CMK (cell line): Measurements from ENCODE around the gene KCNH1.

Source experiments
- DNase-seq: peaks from one replicate; pipeline ENCODE4 v3.0.0-alpha.2; 2010; ENCODE audit warnings: low read depth

The KCNH1 gene

DNA sequence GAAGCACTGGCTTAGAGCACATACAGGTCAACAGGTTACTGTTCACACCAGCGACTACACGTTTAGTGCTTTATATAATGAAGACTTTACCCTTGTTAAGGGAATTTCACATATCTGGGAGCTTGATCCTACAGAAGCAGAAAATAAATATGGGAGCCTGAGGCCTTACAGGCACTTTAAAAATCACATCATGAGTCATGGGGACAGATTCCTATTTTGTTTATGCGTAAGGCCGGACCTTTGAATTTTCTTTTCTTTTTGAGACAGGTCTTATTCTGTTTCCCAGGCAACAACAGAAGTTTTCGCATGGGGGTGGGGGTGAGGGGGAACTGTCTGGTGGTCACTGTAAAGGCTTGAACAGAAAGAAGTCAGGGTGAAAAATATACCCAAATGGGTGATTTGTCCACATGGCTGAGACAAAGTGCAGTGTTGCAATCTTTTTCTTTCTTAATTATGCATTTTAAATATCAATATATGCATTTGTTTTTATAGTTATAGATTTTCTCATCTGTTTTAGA, 276.7 kb downstream of the KCNH1 start:
- DNase-seq: no peak

DNA sequence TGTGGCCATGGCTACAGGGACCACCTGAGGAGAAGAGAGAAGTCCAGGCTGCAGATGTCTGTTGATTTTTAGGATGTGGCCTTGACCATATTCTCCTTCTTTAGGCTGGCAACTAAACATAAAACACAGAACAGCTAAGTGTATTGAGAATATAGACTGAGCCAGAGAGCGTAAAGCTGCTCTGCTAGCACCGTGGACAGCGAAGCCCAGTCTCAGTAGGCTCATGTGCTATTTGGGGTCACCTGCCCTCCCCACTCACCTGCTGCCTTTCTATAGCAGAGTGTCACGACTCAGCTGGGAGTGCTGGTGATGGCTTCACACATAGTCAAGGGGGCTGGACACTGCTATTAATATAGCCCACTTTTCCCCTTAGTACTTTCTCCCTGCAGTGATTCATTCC, 278.5 kb downstream of the KCNH1 start:
- no peak for DNase-seq

DNA sequence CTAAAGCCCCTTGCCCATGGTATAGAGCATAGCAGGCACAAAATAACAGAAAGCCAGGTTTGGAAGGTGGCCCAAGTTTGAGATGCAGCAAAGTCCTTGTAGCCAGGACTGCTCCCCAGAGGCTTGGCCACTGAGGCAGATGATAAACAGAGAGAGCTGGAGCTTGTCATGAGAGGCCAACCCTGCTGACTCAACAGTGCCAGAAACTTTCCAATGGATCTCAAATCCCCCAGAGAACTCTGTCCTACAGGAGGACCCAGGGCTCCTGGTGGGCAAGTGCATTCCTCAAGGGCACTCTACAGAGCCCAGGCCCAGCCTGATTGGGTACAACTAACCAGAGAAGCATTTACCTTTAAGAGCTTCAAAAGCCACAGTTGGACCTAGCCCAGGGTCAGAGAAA, 280.7 kb downstream of the KCNH1 start:
- DNase-seq: no peak

DNA sequence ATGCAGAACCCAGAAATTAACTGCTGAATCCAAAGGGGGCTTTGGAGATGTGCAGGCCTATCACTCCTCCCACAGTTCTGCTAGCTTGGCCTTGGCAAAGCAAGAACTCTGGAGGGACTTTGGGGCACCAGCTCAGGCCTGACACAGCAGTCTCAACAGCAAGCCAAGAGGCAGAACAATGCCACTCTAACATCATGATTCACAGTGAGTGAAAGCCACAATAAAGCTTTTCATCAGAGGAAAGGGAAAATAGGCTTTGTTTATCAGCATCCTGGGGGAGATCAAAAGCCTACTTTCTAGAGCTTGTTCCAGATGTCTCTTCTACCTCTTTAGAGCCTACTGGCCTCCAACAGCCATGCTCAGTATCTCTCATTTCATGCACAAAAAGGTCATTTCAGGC, 283.4 kb downstream of the KCNH1 start:
- no peak for DNase-seq

DNA sequence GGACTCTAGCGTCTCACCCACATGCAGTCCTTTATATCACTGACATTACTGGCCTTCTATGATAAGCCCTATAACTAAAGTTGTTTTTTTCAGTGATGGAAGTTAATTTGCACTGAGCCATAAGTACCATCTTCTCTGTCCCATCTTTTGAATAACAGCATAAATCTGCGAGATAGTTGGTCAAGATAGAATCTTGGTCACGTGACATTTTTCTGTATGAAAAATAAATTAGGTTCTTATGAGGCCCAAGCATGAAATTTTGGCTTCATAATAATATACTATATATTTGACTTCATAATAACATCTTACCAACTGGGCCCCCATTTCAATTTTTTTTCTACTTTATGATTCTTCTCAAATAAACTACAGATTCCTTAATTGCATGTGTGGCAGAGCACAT, 285.5 kb downstream of the KCNH1 start:
- DNase-seq: no peak

DNA sequence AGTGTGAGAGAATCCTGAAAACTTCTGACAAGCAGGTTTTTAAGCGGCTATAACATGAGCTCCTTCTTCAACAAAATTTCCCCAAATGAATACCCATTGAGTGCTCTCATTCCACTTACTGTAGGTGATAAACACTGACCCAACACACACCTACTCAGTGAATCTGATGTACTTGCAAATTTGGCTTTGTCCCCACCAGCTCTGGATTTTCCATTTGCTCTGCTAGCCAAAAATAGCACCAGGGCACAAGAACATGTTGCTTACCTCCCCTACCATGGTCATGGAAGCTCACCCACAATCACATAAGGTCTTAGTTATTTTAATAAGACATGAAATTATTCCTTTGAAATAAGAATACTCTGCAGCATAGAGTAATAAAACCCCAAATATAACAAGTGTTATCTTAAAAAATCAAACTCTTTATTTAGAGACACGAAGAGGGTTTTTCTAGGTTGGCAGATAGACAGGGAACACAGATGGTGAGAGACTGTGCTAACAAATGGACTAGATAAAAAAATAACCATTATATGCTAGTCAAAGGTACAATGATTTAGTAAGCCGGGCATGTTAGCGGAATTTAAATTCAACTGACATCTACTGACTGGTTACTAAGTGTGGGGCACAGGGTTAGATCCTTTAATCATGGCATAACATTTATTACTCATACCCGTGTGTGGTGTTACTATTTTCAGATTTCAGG, 291.9 kb downstream of the KCNH1 start:
- DNase-seq: no peak

DNA sequence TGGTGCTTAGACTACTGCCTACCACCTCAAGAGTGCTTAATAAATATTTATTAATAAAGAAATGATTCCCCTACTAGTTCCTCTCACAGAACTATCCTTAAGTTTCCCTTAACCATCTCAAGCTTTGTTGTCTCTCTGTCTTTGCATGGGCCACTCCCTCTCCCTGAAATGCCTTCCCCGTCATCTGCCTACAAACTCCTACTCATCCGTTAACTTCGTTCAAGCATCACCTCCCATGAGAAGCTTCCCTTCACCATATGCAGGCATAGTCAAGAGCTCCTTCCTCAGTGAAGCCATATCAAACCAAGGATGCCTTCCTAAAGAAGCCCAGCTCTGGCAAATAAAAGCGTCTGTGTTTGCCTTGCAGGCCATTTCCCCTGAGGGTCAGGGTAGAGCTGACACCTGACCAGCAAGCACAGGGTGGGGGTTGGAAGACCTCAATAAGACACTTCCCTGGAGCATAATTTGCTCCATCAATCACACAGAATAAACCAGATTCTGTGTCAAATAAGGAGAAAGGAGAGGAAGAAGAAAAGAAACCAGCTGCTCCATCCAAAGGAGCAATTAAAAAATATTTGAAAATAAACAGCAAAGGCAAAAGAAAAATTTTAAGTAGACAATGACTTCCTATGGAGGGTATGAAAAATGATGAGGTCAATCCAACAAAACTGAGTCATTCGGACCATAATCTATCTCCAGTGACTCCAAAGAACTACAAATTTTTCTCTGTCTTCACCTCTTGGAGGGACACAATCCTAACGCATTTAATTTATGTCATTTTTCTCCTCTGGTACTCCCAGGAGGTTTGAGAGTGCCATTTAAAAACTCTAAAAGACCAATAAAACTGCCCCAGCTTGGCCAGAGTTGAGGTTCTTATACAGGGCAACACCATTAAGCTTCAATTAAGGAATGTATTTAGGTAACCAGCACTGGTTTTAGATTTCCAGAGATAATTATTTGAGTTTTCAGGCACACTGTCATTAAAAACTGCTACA, 303.6 kb downstream of the KCNH1 start:
- no peak for DNase-seq

DNA sequence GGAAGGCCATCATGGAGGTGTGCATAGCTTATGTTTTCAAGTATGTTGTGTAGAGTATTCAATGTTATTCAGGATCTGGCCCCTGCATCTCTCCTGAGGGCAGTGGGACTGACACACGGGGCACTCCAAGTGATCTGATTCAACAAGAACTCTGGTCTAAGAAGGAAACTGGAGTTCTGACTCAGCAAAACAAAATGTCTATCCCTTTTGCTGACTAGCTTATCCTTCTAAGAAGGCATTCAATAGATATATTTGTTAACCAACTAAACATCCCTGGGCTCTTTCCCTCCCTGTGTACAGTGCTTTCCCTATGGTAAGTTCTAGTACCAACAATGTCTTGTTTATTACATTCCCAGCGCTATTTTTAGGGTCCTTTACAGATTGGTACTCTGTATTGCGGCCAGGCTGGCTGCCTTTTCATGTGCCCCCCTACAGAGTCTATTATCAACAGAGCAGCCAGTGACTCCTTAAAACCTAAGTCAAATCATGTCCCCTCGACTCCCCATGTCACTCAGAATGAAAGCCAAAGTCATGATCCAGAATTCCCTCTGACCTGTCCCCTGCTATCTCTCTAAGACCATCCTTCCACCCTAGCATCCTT, 304.9 kb downstream of the KCNH1 start:
- DNase-seq: no peak

DNA sequence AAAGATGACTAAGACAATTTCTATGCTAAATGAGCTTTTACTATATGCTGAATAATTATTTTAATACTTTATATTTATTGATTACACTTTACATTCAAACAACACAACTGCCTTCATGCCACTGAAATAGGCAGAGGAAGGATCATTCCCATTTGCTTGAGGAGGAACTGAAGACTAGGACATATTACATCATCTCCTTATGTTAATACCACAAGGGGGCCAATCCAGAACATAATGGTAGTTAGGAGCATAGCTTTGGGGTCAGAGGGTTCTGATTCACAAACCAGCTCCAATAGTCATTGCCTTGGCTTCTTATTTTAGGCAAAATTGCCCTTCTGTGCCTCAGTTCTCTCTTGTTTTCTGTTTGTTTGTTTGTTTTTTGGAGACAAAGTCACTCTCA, 306.5 kb downstream of the KCNH1 start:
- DNase-seq: no peak

DNA sequence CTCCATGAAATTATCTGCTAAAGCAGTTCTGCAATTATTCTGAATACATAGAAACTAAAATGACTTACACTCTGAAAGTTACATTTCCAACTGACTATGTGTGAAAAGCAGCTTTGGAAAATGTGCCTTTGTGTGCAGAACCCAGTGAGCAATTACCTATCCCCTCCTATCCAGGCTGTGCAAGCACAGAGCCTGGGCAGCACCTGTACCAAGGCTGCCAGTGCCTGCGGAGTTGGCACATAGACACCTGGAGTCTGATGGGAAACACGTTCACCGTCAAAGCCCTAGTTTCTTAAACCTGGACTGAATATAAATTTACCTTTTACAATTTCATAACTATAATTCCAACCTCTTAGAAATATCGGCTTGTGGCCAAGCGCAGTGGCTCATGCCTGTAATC, 307.3 kb downstream of the KCNH1 start:
- DNase-seq: no peak

DNA sequence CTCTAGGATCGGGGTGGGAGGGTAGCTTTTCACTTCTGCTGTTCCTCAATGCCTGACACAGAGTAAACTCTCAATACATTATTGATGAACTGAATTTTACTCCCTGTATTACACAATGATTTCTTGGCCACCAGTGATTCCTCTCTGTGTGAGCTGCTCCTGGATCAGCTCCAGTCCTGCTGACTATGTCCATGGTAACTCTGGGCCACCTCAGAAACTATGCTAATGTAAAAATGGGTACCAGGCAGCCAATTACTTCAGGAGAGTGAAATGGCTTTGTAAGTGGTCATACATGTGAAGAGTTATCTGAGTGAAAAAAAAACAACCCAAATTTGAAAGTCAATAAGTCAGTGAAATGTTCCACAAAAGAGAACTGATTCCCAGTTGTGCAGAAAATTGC, 311.0 kb downstream of the KCNH1 start:
- DNase-seq: no peak

DNA sequence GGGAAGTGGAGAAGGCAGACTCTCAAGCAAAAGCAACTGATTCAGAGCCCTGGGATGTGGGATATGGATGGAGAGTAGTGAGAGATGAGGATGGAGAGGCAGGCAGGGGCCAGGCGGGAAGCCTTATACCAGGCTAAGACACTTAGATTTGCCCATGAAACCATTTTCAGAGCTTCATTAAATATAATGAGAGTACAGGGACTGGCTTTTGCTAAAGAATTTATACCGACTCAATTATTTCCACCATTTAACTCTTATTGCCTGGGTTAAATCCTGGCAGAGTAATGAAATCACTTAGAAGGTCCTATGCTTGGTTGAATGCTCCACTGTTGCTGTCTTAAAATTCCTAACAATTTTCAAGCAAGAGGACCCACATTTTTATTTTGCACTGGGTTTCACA, 311.7 kb downstream of the KCNH1 start:
- DNase-seq: no peak

DNA sequence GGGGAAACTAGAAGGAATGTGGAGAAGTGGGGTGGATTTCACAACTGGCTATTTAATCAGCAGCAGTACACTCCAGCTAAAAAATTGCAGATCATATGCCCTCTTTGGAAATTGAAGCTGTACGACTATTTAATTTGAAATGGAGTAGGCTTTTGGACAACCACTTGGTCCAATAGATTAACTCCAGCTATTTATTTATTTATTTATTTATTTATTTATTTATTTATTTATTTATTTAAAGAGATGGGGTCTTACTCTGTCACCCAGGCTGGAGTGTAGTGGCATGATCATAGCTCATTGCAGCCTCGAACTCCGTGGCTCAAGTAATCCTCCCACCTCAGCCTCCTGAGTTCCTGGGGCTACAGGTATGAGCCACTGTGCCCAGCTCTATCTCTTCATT, 312.3 kb downstream of the KCNH1 start:
- no peak for DNase-seq

DNA sequence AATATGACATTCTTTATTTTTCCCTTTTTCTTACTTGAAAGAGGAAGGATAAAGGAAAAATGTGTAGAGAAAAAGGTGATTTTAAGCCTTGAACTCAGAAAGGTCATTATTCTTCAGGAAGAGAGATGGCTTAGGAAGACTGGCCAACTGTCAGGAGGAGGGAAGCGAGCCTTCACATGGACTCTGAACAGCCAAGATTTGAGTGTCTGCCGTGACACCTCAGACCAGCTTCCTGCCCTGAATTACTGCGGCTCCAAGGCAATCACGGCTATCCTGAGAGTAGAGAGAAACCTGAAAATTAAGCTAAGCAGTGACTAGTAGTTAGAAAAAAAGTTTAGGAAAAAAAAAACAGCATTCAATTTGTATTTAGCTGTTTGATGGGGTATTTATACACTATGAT, 314.7 kb downstream of the KCNH1 start:
- DNase-seq: no peak

DNA sequence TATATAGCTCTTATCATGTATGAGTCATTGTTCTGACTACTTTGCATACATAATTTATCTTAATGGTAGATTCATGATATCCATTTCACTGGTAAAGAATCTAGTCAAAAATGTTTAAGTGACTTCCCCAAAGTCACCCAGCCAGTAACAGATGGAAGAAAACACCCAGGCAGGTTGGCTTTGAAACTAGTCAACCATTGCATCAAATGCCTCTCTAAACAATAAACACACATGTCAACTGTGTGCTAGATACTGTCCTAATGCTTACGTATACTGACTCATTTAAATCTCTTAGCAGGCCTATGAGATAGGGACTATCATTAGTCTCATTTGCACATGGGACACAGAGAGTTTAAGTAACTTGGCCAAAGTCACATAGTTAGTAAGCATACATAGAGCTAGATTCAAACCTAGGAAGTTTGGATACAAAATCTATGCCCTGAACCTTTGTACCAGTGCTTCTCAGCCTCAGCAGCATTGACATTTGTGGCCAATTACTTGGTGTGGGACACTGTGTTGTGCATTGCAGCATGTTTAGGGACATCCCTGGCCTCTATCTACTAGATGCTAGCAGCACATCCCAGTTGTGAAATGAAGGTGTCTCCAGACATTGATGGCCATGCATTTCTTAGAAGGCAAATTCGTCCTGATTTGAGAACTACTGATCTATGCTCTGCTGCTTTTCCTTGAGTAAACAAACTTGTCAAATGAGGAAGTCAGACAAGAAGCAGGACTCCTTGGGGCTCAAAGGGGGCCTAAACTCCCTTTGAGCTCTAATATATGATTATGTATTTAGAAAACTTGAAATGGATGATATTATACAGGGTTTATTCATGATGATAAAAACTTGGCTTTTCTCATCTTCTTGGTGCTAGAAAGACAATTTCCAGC, 316.3 kb downstream of the KCNH1 start:
- no peak for DNase-seq

DNA sequence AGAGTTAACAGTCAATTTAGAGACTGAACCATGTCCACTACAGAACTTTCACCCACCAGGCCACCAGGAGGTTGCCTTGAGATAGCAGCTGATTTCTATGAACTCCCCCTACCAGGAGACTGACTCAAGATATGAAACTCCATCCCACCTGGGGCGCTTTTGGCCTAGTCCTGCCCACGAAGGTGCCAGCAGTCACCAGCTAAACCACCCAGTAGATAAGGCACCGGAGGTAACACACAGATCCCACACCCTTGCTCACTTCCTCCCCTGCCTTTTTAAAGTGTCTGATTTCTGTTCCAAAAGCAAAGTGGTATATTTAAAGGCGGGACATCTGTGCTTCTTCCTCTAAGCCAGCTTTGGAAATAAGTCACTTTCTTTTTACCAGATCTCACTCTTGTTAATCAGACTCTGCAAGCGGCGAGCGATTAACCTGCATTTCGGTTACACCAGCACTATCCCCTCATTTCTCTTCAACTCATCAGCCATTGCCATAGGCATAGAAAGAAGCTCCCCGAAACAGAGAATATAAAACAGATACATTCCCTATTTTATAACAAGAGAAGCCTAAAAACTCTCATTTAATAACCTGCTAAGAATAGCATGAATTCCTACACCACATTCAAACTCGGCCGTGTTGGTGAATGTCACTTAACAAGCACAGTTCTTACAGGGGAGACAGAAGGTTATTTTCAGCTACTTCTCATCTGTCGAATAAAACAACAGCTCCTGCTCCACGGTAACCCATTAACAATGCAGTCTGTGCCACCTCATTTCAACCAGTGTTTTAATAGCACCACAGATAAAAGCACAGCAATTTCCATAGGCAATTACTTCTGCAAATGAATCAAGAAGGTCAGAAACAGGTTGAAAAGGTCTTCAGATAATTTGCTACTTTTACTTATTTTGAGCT, 318.1 kb downstream of the KCNH1 start:
- no peak for DNase-seq

DNA sequence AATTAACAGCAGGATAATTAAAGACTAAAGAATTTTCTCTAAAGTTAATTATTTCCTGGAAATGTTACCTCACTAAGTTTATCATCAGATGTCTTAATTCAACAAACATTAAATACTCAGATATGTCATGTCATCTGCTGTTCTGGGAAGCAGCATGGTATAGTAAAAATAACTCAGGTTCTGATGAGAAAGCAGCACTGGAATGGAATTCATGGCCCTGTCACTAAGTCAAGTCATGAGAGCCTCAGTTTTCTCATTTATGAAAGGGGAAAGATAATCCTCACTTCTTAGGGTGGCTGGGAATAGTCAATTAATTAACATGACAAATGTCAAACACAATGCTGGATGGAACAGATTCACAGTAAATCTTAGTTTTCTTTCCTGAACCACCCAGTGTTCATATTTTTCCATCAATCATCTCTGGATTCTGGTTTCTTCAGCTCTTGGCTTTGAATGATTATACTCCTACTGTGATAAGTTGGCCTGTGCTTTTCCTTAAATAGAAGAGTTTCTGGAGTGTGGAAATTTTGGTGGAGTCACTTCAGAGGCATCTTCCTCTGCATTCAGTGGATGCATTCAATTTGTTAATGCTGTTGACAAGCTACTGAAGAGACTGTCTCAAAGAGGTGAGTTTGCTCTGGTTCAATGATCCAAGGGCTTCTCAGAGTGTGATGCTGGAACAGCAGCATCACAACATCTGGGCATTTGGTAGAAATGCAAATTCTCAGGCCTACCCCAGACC, 319.4 kb downstream of the KCNH1 start:
- DNase-seq: no peak

DNA sequence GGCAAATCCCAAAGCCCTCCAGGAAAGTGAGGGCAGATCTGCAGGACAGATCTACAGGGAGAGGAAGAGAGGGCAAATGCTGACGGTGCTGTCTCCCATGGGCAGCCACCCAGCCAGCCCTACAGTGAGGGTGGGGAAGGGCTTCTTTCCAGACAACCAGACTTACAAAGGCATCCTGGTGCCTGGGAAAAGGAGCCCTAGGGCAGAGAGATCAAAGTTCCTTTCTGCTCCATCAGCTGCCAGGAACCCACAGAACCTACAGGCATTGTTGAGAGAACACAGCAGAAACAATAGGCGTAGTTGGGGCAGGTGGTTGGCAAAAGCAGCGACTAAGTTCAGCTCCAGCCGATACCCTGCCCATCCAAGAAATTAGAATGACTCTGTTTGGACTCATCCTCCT, 332.4 kb downstream of the KCNH1 start:
- no peak for DNase-seq

DNA sequence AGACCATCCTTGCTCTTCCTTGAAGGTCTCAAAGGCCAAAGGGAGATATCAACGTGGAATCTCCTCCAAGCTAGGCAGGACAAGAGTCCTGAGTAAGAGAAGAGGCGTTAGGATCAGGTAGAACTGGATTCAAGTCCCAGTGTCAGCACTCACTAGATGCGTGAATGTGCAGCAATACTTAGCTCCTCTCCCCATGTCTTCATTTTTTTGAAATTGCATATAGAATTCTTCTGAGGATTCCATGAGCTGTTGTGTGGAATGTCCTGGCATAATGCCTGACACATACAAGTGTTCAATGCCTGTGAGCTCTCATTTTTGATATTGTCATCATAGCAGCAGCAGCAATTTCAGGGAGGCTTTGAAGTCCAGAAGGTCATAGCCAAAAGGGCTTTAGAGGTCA, 333.2 kb downstream of the KCNH1 start:
- no peak for DNase-seq

DNA sequence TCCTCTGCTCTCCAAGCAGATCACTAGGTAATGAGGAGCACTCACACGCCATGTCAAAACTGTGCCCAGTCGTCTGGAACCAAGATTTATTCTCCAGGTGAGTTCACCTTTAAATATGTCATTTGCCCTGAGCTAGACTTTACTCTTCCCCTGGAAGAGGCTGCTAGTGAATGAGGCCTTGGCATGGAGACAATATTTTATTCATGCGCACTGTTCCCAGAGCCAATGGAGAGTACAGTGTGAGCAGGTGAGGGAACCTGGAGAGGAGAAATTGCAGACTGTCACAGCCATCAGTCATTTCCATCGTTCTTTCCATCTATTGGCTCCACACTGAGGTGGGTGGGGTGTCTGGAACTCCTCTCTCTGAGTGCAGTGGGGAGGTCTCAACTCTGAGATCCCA, 333.6 kb downstream of the KCNH1 start:
- no peak for DNase-seq
